ENCODE results near the gene TNS1. TPM values are rescaled to one million over a fixed set of nuclear protein-coding genes. Genes with fewer than 3 reads are reported as not detected.

The TNS1 gene
- total RNA-seq, 4 donors from 2014 or later, result 57.7 to 120 (median 95.7) TPM

DNA sequence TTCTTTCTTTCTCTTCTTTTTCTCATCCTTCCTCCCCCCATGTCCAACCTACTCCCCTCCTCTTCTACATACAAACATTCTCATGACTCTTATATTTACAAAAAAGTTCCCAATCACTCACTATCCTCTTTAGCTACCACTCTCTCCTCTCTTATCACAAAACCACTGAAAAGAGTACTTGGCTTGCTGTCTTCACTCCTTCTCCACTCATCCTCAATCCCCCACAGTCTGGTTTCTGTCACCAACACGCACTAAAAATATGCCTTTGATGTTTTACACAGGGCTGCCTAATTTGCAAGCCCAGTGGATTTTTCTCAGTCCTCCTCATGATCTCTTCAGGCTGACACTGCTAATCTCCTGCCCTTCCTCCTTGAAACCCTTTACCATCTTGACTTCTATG lies 159.5 kb downstream of the TNS1 start:
- 67 to 73% methylated on average over 1 of the region's 1 CpG for WGBS, 2 donors
- DNase-seq (ENCODE audit: low spot score in 2 of 2), result no peak
- TF ChIP-seq, protein P1, sequence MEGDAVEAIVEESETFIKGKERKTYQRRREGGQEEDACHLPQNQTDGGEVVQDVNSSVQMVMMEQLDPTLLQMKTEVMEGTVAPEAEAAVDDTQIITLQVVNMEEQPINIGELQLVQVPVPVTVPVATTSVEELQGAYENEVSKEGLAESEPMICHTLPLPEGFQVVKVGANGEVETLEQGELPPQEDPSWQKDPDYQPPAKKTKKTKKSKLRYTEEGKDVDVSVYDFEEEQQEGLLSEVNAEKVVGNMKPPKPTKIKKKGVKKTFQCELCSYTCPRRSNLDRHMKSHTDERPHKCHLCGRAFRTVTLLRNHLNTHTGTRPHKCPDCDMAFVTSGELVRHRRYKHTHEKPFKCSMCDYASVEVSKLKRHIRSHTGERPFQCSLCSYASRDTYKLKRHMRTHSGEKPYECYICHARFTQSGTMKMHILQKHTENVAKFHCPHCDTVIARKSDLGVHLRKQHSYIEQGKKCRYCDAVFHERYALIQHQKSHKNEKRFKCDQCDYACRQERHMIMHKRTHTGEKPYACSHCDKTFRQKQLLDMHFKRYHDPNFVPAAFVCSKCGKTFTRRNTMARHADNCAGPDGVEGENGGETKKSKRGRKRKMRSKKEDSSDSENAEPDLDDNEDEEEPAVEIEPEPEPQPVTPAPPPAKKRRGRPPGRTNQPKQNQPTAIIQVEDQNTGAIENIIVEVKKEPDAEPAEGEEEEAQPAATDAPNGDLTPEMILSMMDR (IDR thresholded peaks at IDR 0.05), result no peak
- TF ChIP-seq POLR2A (IDR thresholded peaks at IDR 0.05), result no peak
- intact Hi-C loops (cut with DNase I; ENCODE audit: low total_unique reads), result no loop called here
- no peak overlapping the region for H3K4me3 ChIP-seq (ENCODE audit: low read depth, poor library complexity, severe bottlenecking)

- 88 to 92% methylated on average over 2 of the region's 2 CpGs for WGBS, 2 donors
- DNase-seq (ENCODE audit: low spot score in 2 of 2), result no peak
- TF ChIP-seq, protein P1 (IDR thresholded peaks at IDR 0.05), result no peak
- no peak for TF ChIP-seq POLR2A (IDR thresholded peaks at IDR 0.05)
- intact Hi-C loops (cut with DNase I; ENCODE audit: low total_unique reads), result no loop called here
- no peak overlapping the region for H3K4me3 ChIP-seq (ENCODE audit: low read depth, poor library complexity, severe bottlenecking)
Observed at GRCh38 chr2:217842017-217842416, 160.8 kb downstream of the TNS1 start.

- no peak overlapping the region for H3K4me3 ChIP-seq (ENCODE audit: low read depth, poor library complexity, severe bottlenecking)
- no peak for DNase-seq (ENCODE audit: low spot score in 2 of 2)
- intact Hi-C loops (cut with DNase I; ENCODE audit: low total_unique reads), result no loop called here
- TF ChIP-seq, protein P1 (IDR thresholded peaks at IDR 0.05), result no peak
- TF ChIP-seq POLR2A (IDR thresholded peaks at IDR 0.05), result no peak
- 100% methylated on average over 1 to 2 of the region's 3 CpGs for WGBS, 2 donors
Observed at GRCh38 chr2:217840522-217840921, 162.3 kb downstream of the TNS1 start.

GRCh38 chr2:217839750-217840107 lies 163.1 kb downstream of the TNS1 start:
- intact Hi-C loops (cut with DNase I; ENCODE audit: low total_unique reads), result no loop called here
- no peak for DNase-seq (ENCODE audit: low spot score in 2 of 2)
- TF ChIP-seq POLR2A (IDR thresholded peaks at IDR 0.05), result no peak
- TF ChIP-seq, protein P1 (IDR thresholded peaks at IDR 0.05), result no peak
- no peak overlapping the region for H3K4me3 ChIP-seq (ENCODE audit: low read depth, poor library complexity, severe bottlenecking)
- 90 to 94% methylated on average over 7 of the region's 7 CpGs for WGBS, 2 donors

GRCh38 chr2:217839073-217839749 lies 163.6 kb downstream of the TNS1 start:
- TF ChIP-seq POLR2A (IDR thresholded peaks at IDR 0.05), result no peak
- TF ChIP-seq, protein P1 (IDR thresholded peaks at IDR 0.05), result no peak
- WGBS, 2 donors, result 75 to 82% methylated on average over 10 of the region's 10 CpGs
- no peak overlapping the region for H3K4me3 ChIP-seq (ENCODE audit: low read depth, poor library complexity, severe bottlenecking)
- intact Hi-C loops (cut with DNase I; ENCODE audit: low total_unique reads), result no loop called here
- DNase-seq (ENCODE audit: low spot score in 2 of 2), result no peak

- DNase-seq (ENCODE audit: low spot score in 2 of 2), result no peak
- intact Hi-C loops (cut with DNase I; ENCODE audit: low total_unique reads), result no loop called here
Observed at GRCh38 chr2:217838409-217838831, 164.4 kb downstream of the TNS1 start.

More at GRCh38 chr2:217838409-217838831, 164.4 kb downstream of the TNS1 start:
- 71 to 74% methylated on average over 3 to 5 of the region's 5 CpGs for WGBS, 2 donors
- no peak overlapping the region for H3K4me3 ChIP-seq (ENCODE audit: low read depth, poor library complexity, severe bottlenecking)
- TF ChIP-seq POLR2A (IDR thresholded peaks at IDR 0.05), result no peak
- TF ChIP-seq, protein P1 (IDR thresholded peaks at IDR 0.05), result no peak

Data from lower leg skin (tissue), 4 donors.